Measurements from ENCODE around the gene ARL15. TPM values are rescaled to one million over a fixed set of nuclear protein-coding genes. Genes with fewer than 3 reads are reported as not detected.

ARL15 gene
- total and polyA plus RNA-seq, 5 donors from 2014 or later, result 16.5 to 27.7 (median 19.1) TPM

DNA sequence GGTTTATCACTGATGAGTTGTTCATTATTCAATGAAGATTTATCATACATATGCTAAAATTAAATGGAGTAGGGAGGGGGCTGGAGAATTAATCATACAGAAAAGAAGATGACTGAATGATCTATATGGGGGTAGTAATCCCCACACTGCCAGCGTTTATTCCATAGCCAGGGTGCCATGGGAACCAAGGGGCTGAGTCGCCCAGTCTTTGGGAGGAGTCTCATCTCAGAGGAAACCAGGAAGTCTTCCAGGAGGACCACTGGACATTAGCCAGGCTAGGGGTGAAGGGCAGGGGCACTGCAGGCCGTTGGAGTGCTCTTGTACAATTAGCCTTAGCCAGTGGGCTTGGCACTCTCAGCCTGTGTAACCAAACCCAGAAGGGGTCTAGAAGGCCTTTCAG is 226.5 kb downstream of the ARL15 start:
- H3K4me1 ChIP-seq (ENCODE audit: control insufficient read depth, insufficient read depth, low read length, poor library complexity, severe bottlenecking), result no peaks in the 10 kb centered on the region
- no peak for ATAC-seq (ENCODE audit: low read depth in 2 of 2)
- no peaks in the 10 kb centered on the region for H3K27me3 Mint-ChIP-seq

DNA sequence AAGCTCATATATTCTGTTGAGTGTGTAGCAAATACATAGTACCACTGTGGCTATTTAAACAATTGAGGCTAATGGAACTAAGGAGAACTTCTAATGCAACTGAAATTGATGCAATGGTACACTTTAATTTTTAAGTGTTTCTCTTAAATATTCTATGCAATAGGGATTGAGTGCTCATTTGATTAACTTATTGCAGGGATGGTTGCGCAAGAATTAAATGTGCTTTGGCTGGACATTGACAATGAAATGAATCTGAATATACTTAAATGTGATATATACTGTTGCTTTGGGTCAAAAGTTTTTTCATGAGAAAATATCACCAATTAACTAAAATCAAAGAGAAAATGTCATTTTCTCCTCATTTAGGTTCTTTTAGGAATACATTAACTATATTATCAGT is 227.1 kb downstream of the ARL15 start:
- peaks cover 0 to 20% (median under 1%) of the 10 kb centered on the region in 4 donors for H3K4me1 Mint-ChIP-seq
- Histone ChIP-seq H3K27ac (ENCODE audit: insufficient read depth, low read length, poor library complexity, severe bottlenecking) (no peak overlapping the region), H3K4me3 (ENCODE audit: low read depth, low read length) (no peak overlapping the region), H3K27me3 (ENCODE audit: control insufficient read depth, insufficient read depth, low read length) (no peaks in the 10 kb centered on the region), H3K36me3 (ENCODE audit: control insufficient read depth, insufficient read depth, low read length) (no peaks in the 10 kb centered on the region), H3K9me3 (ENCODE audit: control insufficient read depth in 2 of 2, low read length in 2 of 2) (no peaks in the 10 kb centered on the region), H3K4me1 (ENCODE audit: control insufficient read depth, insufficient read depth, low read length, poor library complexity, severe bottlenecking) (no peaks in the 10 kb centered on the region)
- H3K27ac Mint-ChIP-seq, result no peak overlapping the region
- ATAC-seq (ENCODE audit: low read depth in 2 of 2) (no peak), DNase-seq (no peak)
- no peak overlapping the region for H3K4me3 Mint-ChIP-seq
- H3K9me3 Mint-ChIP-seq, result peaks cover 0 to 3% (median 0%) of the 10 kb centered on the region in 7 donors
- H3K27me3 Mint-ChIP-seq, result no peaks in the 10 kb centered on the region
- H3K36me3 Mint-ChIP-seq, result peaks cover 22% of the 10 kb centered on the region

More for the DNA sequence above, 226.5 kb downstream of the ARL15 start:
- Mint-ChIP-seq H3K4me1 (peaks cover 0 to 20% (median 0%) of the 10 kb centered on the region in 4 donors), H3K4me3 (no peak overlapping the region), H3K9me3 (peaks cover 0 to 3% (median 0%) of the 10 kb centered on the region in 7 donors), H3K36me3 (peaks cover 25% of the 10 kb centered on the region), H3K27ac (no peak overlapping the region)
- H3K36me3 ChIP-seq (ENCODE audit: control insufficient read depth, insufficient read depth, low read length), result no peaks in the 10 kb centered on the region
- DNase-seq, result no peak
- H3K9me3 ChIP-seq (ENCODE audit: control insufficient read depth in 2 of 2, low read length in 2 of 2), result no peaks in the 10 kb centered on the region
- H3K27me3 ChIP-seq (ENCODE audit: control insufficient read depth, insufficient read depth, low read length), result no peaks in the 10 kb centered on the region
- H3K4me3 ChIP-seq (ENCODE audit: low read depth, low read length), result no peak overlapping the region
- no peak overlapping the region for H3K27ac ChIP-seq (ENCODE audit: insufficient read depth, low read length, poor library complexity, severe bottlenecking)

GRCh38 chr5:54081415-54081814 is 229.0 kb downstream of the ARL15 start:
- ATAC-seq (ENCODE audit: low read depth in 2 of 2), result no peak
- no peaks in the 10 kb centered on the region for H3K36me3 ChIP-seq (ENCODE audit: control insufficient read depth, insufficient read depth, low read length)
- no peak overlapping the region for H3K4me3 Mint-ChIP-seq
- no peak overlapping the region for H3K4me3 ChIP-seq (ENCODE audit: low read depth, low read length)
- peaks cover 21% of the 10 kb centered on the region for H3K36me3 Mint-ChIP-seq
- DNase-seq, result no peak
- H3K27me3 ChIP-seq (ENCODE audit: control insufficient read depth, insufficient read depth, low read length), result no peaks in the 10 kb centered on the region
- peaks cover 0 to 17% (median 2%) of the 10 kb centered on the region in 4 donors for H3K4me1 Mint-ChIP-seq
- no peaks in the 10 kb centered on the region for H3K27me3 Mint-ChIP-seq
- H3K9me3 Mint-ChIP-seq, result peaks cover 0 to 3% (median 0%) of the 10 kb centered on the region in 7 donors
- H3K9me3 ChIP-seq (ENCODE audit: control insufficient read depth in 2 of 2, low read length in 2 of 2), result no peaks in the 10 kb centered on the region
- H3K4me1 ChIP-seq (ENCODE audit: control insufficient read depth, insufficient read depth, low read length, poor library complexity, severe bottlenecking), result no peaks in the 10 kb centered on the region
- H3K27ac ChIP-seq (ENCODE audit: insufficient read depth, low read length, poor library complexity, severe bottlenecking), result no peak overlapping the region
- H3K27ac Mint-ChIP-seq, result no peak overlapping the region

GRCh38 chr5:54080831-54081230 is 229.5 kb downstream of the ARL15 start:
- ATAC-seq (ENCODE audit: low read depth in 2 of 2), result no peak
- H3K9me3 Mint-ChIP-seq, result peaks cover 0 to 3% (median 0%) of the 10 kb centered on the region in 7 donors

GRCh38 chr5:54073735-54074134 is 236.6 kb downstream of the ARL15 start:
- H3K9me3 Mint-ChIP-seq, result no peaks in the 10 kb centered on the region
- no peak overlapping the region for H3K4me3 Mint-ChIP-seq
- ATAC-seq (ENCODE audit: low read depth in 2 of 2), result no peak

More at GRCh38 chr5:54080831-54081230, 229.5 kb downstream of the ARL15 start:
- Histone ChIP-seq H3K27me3 (ENCODE audit: control insufficient read depth, insufficient read depth, low read length) (no peaks in the 10 kb centered on the region), H3K4me3 (ENCODE audit: low read depth, low read length) (no peak overlapping the region), H3K4me1 (ENCODE audit: control insufficient read depth, insufficient read depth, low read length, poor library complexity, severe bottlenecking) (no peaks in the 10 kb centered on the region), H3K36me3 (ENCODE audit: control insufficient read depth, insufficient read depth, low read length) (no peaks in the 10 kb centered on the region), H3K27ac (ENCODE audit: insufficient read depth, low read length, poor library complexity, severe bottlenecking) (no peak overlapping the region), H3K9me3 (ENCODE audit: control insufficient read depth in 2 of 2, low read length in 2 of 2) (no peaks in the 10 kb centered on the region)
- peaks cover 0 to 16% (median 2%) of the 10 kb centered on the region in 4 donors for H3K4me1 Mint-ChIP-seq
- peaks cover 21% of the 10 kb centered on the region for H3K36me3 Mint-ChIP-seq
- no peak for DNase-seq
- H3K27ac Mint-ChIP-seq, result no peak overlapping the region
- no peaks in the 10 kb centered on the region for H3K27me3 Mint-ChIP-seq
- H3K4me3 Mint-ChIP-seq, result no peak overlapping the region

DNA sequence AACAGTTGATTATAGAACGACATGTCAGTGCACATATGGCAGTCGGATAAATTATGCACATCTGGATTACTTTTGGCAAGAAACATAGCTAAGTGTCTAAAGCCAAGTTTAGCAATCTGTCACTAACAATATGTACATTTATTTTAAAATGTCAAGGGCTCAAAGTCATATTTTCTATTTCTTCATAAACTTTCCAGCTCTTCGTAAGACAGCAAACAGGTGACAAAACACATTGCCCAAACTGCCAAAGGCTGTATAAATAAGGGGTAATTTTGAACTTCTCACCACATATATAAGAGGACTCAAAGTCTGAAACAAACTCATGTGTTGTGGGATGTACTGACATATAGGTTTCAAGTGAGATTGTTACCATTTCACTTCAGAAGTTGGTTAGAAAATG is 237.2 kb downstream of the ARL15 start:
- Mint-ChIP-seq H3K9me3 (no peaks in the 10 kb centered on the region), H3K27ac (no peak overlapping the region)

More at GRCh38 chr5:54073735-54074134, 236.6 kb downstream of the ARL15 start:
- Histone ChIP-seq H3K36me3 (ENCODE audit: control insufficient read depth, insufficient read depth, low read length) (no peaks in the 10 kb centered on the region), H3K9me3 (ENCODE audit: control insufficient read depth in 2 of 2, low read length in 2 of 2) (no peaks in the 10 kb centered on the region), H3K27ac (ENCODE audit: insufficient read depth, low read length, poor library complexity, severe bottlenecking) (no peak overlapping the region), H3K4me1 (ENCODE audit: control insufficient read depth, insufficient read depth, low read length, poor library complexity, severe bottlenecking) (no peaks in the 10 kb centered on the region), H3K27me3 (ENCODE audit: control insufficient read depth, insufficient read depth, low read length) (no peaks in the 10 kb centered on the region), H3K4me3 (ENCODE audit: low read depth, low read length) (no peak overlapping the region)
- H3K27ac Mint-ChIP-seq, result no peak overlapping the region
- no peak for DNase-seq
- H3K27me3 Mint-ChIP-seq, result no peaks in the 10 kb centered on the region
- peaks cover 16% of the 10 kb centered on the region for H3K36me3 Mint-ChIP-seq
- H3K4me1 Mint-ChIP-seq, result peaks cover 0 to 7% (median 0%) of the 10 kb centered on the region in 4 donors

GRCh38 chr5:54066433-54066832 is 243.9 kb downstream of the ARL15 start:
- Histone ChIP-seq H3K4me1 (ENCODE audit: control insufficient read depth, insufficient read depth, low read length, poor library complexity, severe bottlenecking) (no peaks in the 10 kb centered on the region), H3K27ac (ENCODE audit: insufficient read depth, low read length, poor library complexity, severe bottlenecking) (no peak overlapping the region), H3K9me3 (ENCODE audit: control insufficient read depth in 2 of 2, low read length in 2 of 2) (no peaks in the 10 kb centered on the region), H3K4me3 (ENCODE audit: low read depth, low read length) (no peak overlapping the region), H3K36me3 (ENCODE audit: control insufficient read depth, insufficient read depth, low read length) (no peaks in the 10 kb centered on the region), H3K27me3 (ENCODE audit: control insufficient read depth, insufficient read depth, low read length) (no peaks in the 10 kb centered on the region)
- Mint-ChIP-seq H3K4me1 (peaks cover 0 to 6% (median 2%) of the 10 kb centered on the region in 4 donors), H3K4me3 (no peak overlapping the region), H3K36me3 (peaks cover 11% of the 10 kb centered on the region), H3K9me3 (no peaks in the 10 kb centered on the region), H3K27ac (no peak overlapping the region), H3K27me3 (no peaks in the 10 kb centered on the region)
- ATAC-seq (ENCODE audit: low read depth in 2 of 2) (no peak), DNase-seq (no peak)

More for the DNA sequence above, 237.2 kb downstream of the ARL15 start:
- Histone ChIP-seq H3K27ac (ENCODE audit: insufficient read depth, low read length, poor library complexity, severe bottlenecking) (no peak overlapping the region), H3K36me3 (ENCODE audit: control insufficient read depth, insufficient read depth, low read length) (no peaks in the 10 kb centered on the region), H3K4me1 (ENCODE audit: control insufficient read depth, insufficient read depth, low read length, poor library complexity, severe bottlenecking) (no peaks in the 10 kb centered on the region), H3K27me3 (ENCODE audit: control insufficient read depth, insufficient read depth, low read length) (no peaks in the 10 kb centered on the region), H3K9me3 (ENCODE audit: control insufficient read depth in 2 of 2, low read length in 2 of 2) (no peaks in the 10 kb centered on the region), H3K4me3 (ENCODE audit: low read depth, low read length) (no peak overlapping the region)
- Mint-ChIP-seq H3K4me1 (peaks cover 0 to 5% (median under 1%) of the 10 kb centered on the region in 4 donors), H3K4me3 (no peak overlapping the region), H3K27me3 (no peaks in the 10 kb centered on the region), H3K36me3 (peaks cover 16% of the 10 kb centered on the region)
- DNase-seq (no peak), ATAC-seq (ENCODE audit: low read depth in 2 of 2) (no peak)

- H3K36me3 Mint-ChIP-seq, result peaks cover 11% of the 10 kb centered on the region
- ATAC-seq (ENCODE audit: low read depth in 2 of 2) (no peak), DNase-seq (no peak)
- Histone ChIP-seq H3K27me3 (ENCODE audit: control insufficient read depth, insufficient read depth, low read length) (no peaks in the 10 kb centered on the region), H3K36me3 (ENCODE audit: control insufficient read depth, insufficient read depth, low read length) (no peaks in the 10 kb centered on the region), H3K9me3 (ENCODE audit: control insufficient read depth in 2 of 2, low read length in 2 of 2) (no peaks in the 10 kb centered on the region), H3K4me3 (ENCODE audit: low read depth, low read length) (no peak overlapping the region), H3K27ac (ENCODE audit: insufficient read depth, low read length, poor library complexity, severe bottlenecking) (no peak overlapping the region), H3K4me1 (ENCODE audit: control insufficient read depth, insufficient read depth, low read length, poor library complexity, severe bottlenecking) (no peaks in the 10 kb centered on the region)
- H3K4me3 Mint-ChIP-seq, result no peak overlapping the region
- peak overlapping the region in 1 of 3 donors; percentile 25 for H3K27ac Mint-ChIP-seq
- H3K27me3 Mint-ChIP-seq, result no peaks in the 10 kb centered on the region
- peaks cover 0 to 6% (median 2%) of the 10 kb centered on the region in 4 donors for H3K4me1 Mint-ChIP-seq
- H3K9me3 Mint-ChIP-seq, result no peaks in the 10 kb centered on the region
Observed at GRCh38 chr5:54063817-54064216, 246.6 kb downstream of the ARL15 start.
